HL-60 (cell line): ENCODE measurements around the gene ARHGAP10.

Experiments used
- DNase-seq, 2 experiments: peaks; one replicate each; pipeline ENCODE4 v3.0.0-alpha.2; 2010 to 2020; ENCODE audit warnings: low read depth in 1 of 2, low spot score in 1 of 2
- H3K27ac ChIP-seq: fragments of 250-450 bp; sonication (Bioruptor Pico); replicated peaks from 2 replicates; pipeline ENCODE4 v1.5.1; 2020; ENCODE audit warnings: mild to moderate bottlenecking, moderate library complexity
- H3K27me3 ChIP-seq: fragments of 250-450 bp; sonication (Bioruptor Pico); 2 replicates; pipeline ENCODE4 v1.5.1; 2021; ENCODE audit warnings: mild to moderate bottlenecking, moderate library complexity; ENCODE audit not compliant: insufficient read depth, poor library complexity, severe bottlenecking
- H3K4me3 ChIP-seq: replicated peaks from 2 replicates; pipeline ENCODE4 v1.5.1; 2011; ENCODE audit warnings: mild to moderate bottlenecking, control low read depth, low read length; ENCODE audit not compliant: insufficient read depth
- CTCF ChIP-seq: IDR thresholded peaks from one replicate; pipeline ENCODE4 v1.5.1; 2011; ENCODE audit warnings: low read length, control low read depth, inconsistent platforms; ENCODE audit not compliant: insufficient read depth
- GABPA ChIP-seq: IDR thresholded peaks from 2 replicates; pipeline ENCODE4 v1.6.1; 2012; ENCODE audit warnings: low read depth
- POLR2AphosphoS5 ChIP-seq: IDR thresholded peaks from 2 replicates; pipeline ENCODE4 v1.6.1; 2012; ENCODE audit warnings: low read depth
- REST ChIP-seq: IDR thresholded peaks from 2 replicates; pipeline ENCODE4 v1.6.1; 2012; ENCODE audit warnings: low read depth; ENCODE audit not compliant: insufficient replicate concordance
- SPI1 ChIP-seq: IDR thresholded peaks from 2 replicates; pipeline ENCODE4 v1.6.1; 2012; ENCODE audit warnings: low read depth, mild to moderate bottlenecking, borderline replicate concordance

Gene ARHGAP10

GRCh38 chr4:148101790-148102189, 369.9 kb downstream of the ARHGAP10 start:
- no peak for DNase-seq
- Histone ChIP-seq H3K4me3 (no peak overlapping the region), H3K27ac (no peak overlapping the region), H3K27me3 (no peaks in the 10 kb centered on the region)
- TF ChIP-seq POLR2AphosphoS5 (no peak), GABPA (no peak), CTCF (no peak), SPI1 (no peak), REST (no peak)

- Histone ChIP-seq H3K27ac (no peak overlapping the region), H3K4me3 (no peak overlapping the region), H3K27me3 (no peaks in the 10 kb centered on the region)
- DNase-seq = no peak
- no peak for TF ChIP-seq SPI1
- no peak for TF ChIP-seq POLR2AphosphoS5
- TF ChIP-seq REST = no peak
- TF ChIP-seq CTCF = no peak
- no peak for TF ChIP-seq GABPA
Measured at GRCh38 chr4:148103597-148104355, 371.9 kb downstream of the ARHGAP10 start.

GRCh38 chr4:148108766-148109165, 376.9 kb downstream of the ARHGAP10 start:
- no peaks in the 10 kb centered on the region for H3K27me3 ChIP-seq
- no peak for DNase-seq

GRCh38 chr4:148109216-148109615, 377.3 kb downstream of the ARHGAP10 start:
- Histone ChIP-seq H3K27ac (no peak overlapping the region), H3K27me3 (no peaks in the 10 kb centered on the region), H3K4me3 (no peak overlapping the region)
- DNase-seq = no peak
- TF ChIP-seq CTCF (no peak), GABPA (no peak), REST (no peak), SPI1 (no peak), POLR2AphosphoS5 (no peak)

More at GRCh38 chr4:148108766-148109165, 376.9 kb downstream of the ARHGAP10 start:
- Histone ChIP-seq H3K4me3 (no peak overlapping the region), H3K27ac (no peak overlapping the region)
- TF ChIP-seq POLR2AphosphoS5 (no peak), SPI1 (no peak)
